Left hindlimb (tissue), 1 donor: Measurements from ENCODE around the gene EPN3.

Experiments used
- DNase-seq: peaks from one replicate; pipeline ENCODE4 v3.0.0-alpha.2; 2018

EPN3 gene

DNA sequence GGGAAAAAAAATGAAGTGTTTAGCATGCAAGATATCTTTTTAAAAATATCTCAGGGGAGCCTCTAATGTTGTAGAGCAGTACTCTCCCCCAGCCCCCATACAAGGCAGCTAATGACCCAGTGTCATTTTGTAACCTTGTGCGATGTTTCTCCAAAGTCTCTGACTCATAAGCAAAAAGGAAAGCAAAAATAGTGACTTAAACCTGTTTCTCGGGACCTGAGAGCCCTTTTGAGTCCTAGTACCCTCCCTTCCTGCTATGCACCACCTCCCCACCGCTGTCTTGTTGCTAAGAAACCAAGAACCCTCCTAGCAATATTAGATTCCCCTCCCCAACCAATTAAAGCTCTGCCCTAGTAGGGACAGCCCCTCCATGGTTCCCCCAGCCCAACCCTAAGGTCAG, 21.5 kb upstream of the EPN3 start:
- no peak for DNase-seq

DNA sequence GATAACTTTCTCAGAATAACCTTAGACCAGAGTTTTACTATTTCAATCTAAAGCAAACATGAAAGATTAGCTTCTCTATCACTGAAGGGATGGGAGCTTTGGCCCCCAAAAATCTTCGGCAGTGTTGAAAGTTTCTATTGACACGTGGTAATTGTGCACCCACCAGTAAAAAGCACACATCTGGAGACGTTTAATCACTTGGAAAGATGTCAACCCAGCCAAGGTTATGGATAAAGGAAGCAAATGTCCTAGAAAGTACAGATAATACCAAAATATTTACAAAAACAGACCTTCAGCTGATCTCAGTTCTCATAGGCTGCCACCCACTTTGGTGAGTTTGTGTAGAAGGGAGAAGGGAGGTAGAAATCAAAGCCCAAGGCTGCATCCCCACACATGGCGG, 19.0 kb upstream of the EPN3 start:
- DNase-seq = no peak

DNA sequence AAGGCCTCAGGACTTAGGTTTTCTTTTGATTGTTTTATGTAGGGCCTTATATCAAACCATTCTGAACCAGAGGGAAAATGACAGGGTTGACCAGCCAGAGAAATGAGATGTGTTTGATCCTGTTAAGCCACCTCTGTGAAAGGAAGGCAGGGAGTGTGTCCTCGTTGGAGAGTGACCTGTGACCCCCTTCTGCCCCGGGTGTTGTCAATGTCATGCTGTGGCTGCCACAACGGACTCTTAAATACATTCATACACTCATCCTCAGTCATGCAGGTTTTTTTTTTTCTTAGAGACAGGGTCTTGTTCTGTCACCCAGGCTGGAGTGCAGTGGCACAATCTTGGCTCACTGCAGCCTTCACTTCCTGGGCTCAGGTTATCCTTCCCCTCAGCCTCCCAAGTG, 18.1 kb upstream of the EPN3 start:
- no peak for DNase-seq

- DNase-seq = no peak
Measured at GRCh38 chr17:50514936-50515702, 17.4 kb upstream of the EPN3 start.

- no peak for DNase-seq
Measured at GRCh38 chr17:50517011-50517410, 15.5 kb upstream of the EPN3 start.

GRCh38 chr17:50517504-50518383, 14.8 kb upstream of the EPN3 start:
- no peak for DNase-seq

GRCh38 chr17:50518384-50519023, 14.0 kb upstream of the EPN3 start:
- no peak for DNase-seq

GRCh38 chr17:50519141-50519834, 13.2 kb upstream of the EPN3 start:
- DNase-seq = no peak

GRCh38 chr17:50520483-50520882, 12.1 kb upstream of the EPN3 start:
- no peak for DNase-seq

- no peak for DNase-seq
Measured at GRCh38 chr17:50521514-50521913, 11.0 kb upstream of the EPN3 start.

DNA sequence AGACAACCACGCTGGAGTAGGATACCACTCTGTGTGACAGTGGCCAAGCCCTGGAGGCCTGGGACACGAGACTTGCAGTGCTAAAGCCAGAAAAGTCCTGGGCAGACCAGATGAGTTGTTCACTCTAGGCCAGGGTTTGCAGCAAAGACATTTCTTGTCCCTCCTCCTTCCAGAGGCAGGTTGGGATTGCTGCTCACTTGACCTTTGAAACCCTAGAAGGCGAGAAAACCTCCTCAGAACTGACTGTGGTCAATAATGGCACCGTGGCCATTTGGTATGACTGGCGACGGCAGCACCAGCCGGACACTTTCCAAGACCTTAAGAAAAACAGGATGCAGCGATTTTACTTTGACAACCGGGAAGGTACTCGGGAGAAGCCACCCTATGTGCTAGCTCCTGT, 9.8 kb upstream of the EPN3 start:
- no peak for DNase-seq

DNA sequence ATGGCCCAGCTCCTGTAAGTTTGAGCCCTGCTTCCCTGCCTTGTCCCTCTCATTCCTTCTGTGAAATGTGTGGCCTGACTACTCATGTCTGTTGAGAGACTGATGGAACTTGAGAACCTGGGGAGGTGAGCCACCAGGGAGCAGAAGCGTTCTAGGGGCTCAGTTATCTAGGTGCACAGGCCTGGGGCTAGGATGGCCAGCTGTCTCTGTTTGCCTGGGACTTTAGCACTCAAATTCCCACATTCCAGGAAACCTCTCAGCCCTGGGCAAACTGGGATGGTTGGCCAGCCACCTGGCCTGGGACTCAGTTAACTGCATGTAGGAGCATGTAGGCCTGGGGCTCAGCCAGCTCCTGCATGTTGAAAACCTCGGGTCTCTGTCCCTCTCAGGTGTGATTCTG, 9.3 kb upstream of the EPN3 start:
- no peak for DNase-seq

DNA sequence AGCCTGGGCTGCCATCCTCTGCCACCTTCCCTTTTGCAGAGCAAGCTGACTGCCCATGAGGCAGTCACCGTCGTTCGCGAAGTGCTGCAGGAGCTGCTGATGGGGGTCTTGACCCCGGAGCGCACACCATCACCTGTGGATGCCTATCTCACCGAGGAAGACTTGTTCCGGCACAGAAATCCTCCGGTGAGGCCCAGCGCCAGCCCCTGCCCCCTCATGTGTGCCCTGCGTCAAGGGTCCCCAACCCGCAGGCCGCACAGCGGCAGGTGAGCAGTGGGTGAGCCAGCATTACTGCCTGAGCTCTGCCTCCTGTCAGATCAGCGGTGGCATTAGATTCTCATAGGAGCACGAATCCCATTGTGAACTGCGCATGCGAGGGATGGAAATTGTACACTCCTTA, 7.7 kb upstream of the EPN3 start:
- no peak for DNase-seq

- DNase-seq = no peak
Measured at GRCh38 chr17:50527155-50527762, 5.3 kb upstream of the EPN3 start.

GRCh38 chr17:50527949-50528474, 4.5 kb upstream of the EPN3 start:
- no peak for DNase-seq

DNA sequence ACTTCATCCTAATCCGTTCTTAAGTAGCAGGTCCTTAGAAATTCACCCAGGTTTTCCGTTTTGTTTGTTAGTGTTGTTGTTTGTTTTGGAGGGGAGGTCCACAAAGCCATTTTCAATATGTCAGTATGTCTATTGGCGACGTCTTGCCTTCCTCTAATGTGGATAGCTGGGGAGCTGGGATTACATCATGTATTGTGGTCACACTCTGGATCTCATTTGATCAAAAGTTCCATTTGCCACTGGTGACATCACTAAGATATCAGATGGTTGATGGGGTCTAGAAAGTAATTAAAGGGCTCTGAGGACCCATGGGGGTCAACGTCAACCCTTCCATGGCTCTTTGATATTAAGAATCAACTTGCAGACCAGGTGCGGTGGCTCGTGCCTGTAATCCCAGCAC, 2.7 kb upstream of the EPN3 start:
- DNase-seq = no peak

DNA sequence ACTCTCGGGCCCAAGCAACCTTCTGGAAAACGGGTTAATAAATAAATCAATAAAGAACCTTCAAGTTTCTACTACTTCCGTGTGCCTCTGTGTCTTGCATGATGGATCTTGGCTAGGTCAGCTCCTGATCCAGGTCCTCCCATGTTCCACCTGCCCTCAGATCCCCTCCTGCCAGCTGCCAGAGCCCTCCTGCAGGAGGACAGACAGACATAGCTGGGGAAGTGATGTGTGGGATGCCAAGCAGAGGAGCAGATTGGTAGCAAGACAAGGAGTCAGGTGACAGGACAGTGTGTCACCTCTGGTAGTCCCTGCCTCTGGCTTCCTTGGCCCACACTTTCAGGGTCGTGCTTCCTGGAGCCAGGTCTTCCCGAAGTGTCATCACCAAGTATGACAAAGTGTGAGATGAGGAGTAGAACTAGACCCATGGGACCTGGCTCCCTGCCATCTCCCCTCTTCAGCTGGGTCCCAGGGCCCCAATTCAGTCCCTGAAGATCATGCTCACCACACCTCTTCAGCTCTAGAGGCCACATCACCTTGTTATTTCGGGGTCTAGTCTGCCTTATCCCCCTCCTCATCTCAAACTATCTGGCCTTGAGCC, 1.0 kb upstream of the EPN3 start:
- no peak for DNase-seq

DNA sequence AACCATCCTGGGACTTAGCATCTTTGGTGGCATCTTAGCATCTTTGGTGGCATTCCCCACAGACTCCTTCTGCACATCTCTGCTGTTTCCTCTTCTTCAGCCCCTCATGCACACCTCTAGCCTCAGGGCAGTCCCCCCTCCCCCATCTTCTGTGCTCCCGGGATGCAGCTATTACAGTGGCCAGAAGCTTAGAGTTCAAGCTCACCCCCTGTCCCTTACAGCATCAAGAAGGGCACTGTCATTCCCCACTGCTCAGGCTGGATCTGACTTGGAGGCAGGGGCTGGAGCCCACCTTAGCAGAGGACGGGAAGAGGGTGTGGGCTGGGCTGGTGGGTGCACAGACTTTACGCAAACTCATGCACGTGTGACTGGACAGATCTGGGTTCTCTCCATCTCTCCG, 650 bp downstream of the EPN3 start:
- no peak for DNase-seq

- DNase-seq = no peak
Measured at GRCh38 chr17:50533720-50534148, 1.2 kb downstream of the EPN3 start.

DNA sequence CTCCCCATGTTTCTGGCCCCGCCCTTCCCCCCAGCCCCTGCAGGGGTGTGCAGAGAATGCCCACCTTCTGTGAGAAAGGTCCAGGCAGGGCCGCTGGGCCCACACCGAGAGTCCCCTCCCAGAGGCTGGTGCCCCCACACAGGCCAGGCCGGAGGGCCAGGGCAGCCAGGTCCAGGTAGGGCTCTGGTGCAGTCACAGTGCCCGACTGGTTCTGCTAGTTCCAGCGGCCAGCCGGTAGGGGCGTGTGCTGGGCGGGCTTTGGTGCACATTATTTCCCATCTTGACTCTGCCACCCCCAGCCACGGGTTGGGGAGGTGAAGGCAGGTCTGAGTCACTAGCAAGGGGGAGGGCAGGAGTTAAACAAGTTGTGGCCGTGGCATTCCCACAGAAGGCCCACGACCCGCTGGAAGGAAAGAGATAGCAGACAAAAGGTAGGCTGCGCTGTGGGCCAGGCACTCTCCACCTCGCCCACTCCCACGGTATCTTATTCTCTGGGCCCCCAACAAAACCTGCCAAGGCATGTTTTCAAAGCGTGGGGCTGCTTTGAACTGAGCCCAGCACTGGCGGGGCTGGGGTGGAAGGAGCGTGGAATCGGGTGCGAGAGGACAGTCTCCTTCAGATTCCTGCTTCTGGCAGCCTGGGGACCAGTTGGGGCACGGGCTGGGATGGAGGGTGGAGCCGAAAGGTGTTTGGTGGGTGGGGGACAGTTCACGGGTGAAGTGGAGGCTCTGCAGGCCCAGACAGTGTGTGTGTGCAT, 1.9 kb downstream of the EPN3 start:
- no peak for DNase-seq

- DNase-seq = no peak
Measured at GRCh38 chr17:50534979-50535326, 2.4 kb downstream of the EPN3 start.
